NB4 (cell line): ENCODE results near the gene WBP1.

Source experiments
- POLR2A ChIP-seq: IDR thresholded peaks from 2 replicates; pipeline ENCODE4 v1.6.1; 2011; ENCODE audit warnings: mild to moderate bottlenecking; ENCODE audit not compliant: insufficient read length; ENCODE audit errors: extremely low read depth
- TF ChIP-seq, protein P1 (sequence below): IDR thresholded peaks from one replicate; pipeline ENCODE4 v1.5.1; 2012; ENCODE audit warnings: low read depth, low read length

DNA sequence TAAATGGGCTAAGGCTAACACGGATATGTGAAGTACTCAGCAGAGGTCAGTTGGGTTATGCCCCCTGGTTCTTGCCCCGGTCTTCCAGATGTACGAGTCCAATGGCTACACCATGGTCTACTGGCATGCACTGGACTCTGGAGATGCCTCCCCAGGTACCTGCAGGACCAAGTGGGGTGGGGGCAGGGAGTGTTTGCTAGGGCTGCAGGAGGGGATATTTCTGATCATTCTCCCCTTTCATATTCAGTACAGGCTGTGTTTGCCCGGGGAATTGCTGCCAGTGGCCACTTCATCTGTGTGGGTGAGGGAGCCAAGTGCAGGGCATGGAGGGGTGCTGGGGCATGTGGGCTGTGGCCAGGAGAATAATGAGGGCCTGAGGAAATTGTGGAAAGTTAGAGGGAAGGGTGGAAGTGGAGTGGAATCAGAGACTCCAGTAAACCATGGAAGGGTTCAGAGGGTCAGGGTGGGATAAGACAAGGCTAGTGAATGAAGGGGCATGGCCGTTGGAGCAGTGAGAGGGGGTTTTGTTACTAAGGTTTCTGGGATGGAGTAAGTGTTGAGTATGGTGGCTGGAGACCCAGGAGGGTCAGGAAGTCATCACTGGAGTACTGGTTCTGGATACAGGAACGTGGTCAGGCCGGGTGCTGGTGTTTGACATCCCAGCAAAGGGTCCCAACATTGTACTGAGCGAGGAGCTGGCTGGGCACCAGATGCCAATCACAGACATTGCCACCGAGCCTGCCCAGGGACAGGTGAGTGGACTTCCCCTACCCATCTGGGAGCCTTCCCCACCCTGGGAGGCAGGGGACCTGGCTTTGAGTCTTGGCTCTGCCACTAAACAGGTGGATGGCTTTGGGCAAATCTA, 34.8 kb upstream of the WBP1 start:
- no peak for TF ChIP-seq POLR2A
- TF ChIP-seq, protein P1, sequence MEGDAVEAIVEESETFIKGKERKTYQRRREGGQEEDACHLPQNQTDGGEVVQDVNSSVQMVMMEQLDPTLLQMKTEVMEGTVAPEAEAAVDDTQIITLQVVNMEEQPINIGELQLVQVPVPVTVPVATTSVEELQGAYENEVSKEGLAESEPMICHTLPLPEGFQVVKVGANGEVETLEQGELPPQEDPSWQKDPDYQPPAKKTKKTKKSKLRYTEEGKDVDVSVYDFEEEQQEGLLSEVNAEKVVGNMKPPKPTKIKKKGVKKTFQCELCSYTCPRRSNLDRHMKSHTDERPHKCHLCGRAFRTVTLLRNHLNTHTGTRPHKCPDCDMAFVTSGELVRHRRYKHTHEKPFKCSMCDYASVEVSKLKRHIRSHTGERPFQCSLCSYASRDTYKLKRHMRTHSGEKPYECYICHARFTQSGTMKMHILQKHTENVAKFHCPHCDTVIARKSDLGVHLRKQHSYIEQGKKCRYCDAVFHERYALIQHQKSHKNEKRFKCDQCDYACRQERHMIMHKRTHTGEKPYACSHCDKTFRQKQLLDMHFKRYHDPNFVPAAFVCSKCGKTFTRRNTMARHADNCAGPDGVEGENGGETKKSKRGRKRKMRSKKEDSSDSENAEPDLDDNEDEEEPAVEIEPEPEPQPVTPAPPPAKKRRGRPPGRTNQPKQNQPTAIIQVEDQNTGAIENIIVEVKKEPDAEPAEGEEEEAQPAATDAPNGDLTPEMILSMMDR = no peak
